ENCODE results near the gene JADE3. TPM values are rescaled to one million over a fixed set of nuclear protein-coding genes. Genes with fewer than 3 reads are reported as not detected.

JADE3 gene
- total RNA-seq (2022) (14.8 and 17.0 TPM in 2 replicates), Bru-seq, nascent RNA (percentile 68 among the genes with signal in this experiment), BruChase-seq, experiment 1, labeled RNA remaining after a 6-hour chase (percentile 59 among the genes with signal in this experiment), BruChase-seq, experiment 2, labeled RNA remaining after a 2-hour chase (percentile 62 among the genes with signal in this experiment)
- long read RNA-seq, full-length matches to known transcripts: 1 of 4 reads
- long read RNA-seq, partial matches to known transcripts: 0 of 4 reads
- long read RNA-seq, other reads (novel, unspliced or antisense): 3 of 4 reads

GRCh38 chrX:46912098-46912602 lies at the start of gene JADE3:
Gene JADE3, plus strand, starts transcription at chrX:46912421. Its CDS starts 72,474 bp downstream, at chrX:46984895.
- CTCF ChIA-PET: interaction anchor here (0.5 kb wide), 1 partner anchor 23 kb away, joined by 3 read pairs; no protein-coding TSS in a partner anchor
- peak within 1 kb of the TSS; percentile 77 for H3K4me3 Mint-ChIP-seq (ENCODE audit: low read depth, unreplicated experiment)
- peaks cover 21% of the 10 kb centered on the region for H3K36me3 Mint-ChIP-seq (ENCODE audit: insufficient read depth, unreplicated experiment)
- intact Hi-C loops (cut with micrococcal nuclease; ENCODE audit: unreplicated experiment): loop anchor here (5.0 kb wide), 1 partner anchor 65 kb away; no protein-coding TSS in a partner anchor
- BruUV-seq (replicated peaks): no TSS peak
- no peak for TF ChIP-seq CTCF (IDR thresholded peaks at IDR 0.05; ENCODE audit: unreplicated experiment)
- peak; percentile 81 for DNase-seq
- no peaks in the 10 kb centered on the region for H3K27me3 Mint-ChIP-seq (ENCODE audit: unreplicated experiment)
- peaks cover 13% of the 10 kb centered on the region for H3K4me1 Mint-ChIP-seq (ENCODE audit: low read depth, unreplicated experiment)
- no peaks in the 10 kb centered on the region for H3K9me3 Mint-ChIP-seq (ENCODE audit: low read depth, unreplicated experiment)
- H3K27ac Mint-ChIP-seq (ENCODE audit: unreplicated experiment): peak within 1 kb of the TSS; percentile 44

GRCh38 chrX:46863072-46863471 lies 49.1 kb upstream of the JADE3 start:
- BruUV-seq (replicated peaks): no TSS peak
- Mint-ChIP-seq H3K27me3 (ENCODE audit: unreplicated experiment) (no peaks in the 10 kb centered on the region), H3K27ac (ENCODE audit: unreplicated experiment) (peak overlapping the region; percentile 17), H3K36me3 (ENCODE audit: insufficient read depth, unreplicated experiment) (peaks cover 6% of the 10 kb centered on the region), H3K9me3 (ENCODE audit: low read depth, unreplicated experiment) (no peaks in the 10 kb centered on the region), H3K4me3 (ENCODE audit: low read depth, unreplicated experiment) (no peak overlapping the region), H3K4me1 (ENCODE audit: low read depth, unreplicated experiment) (peaks cover 7% of the 10 kb centered on the region)
- intact Hi-C loops (cut with micrococcal nuclease; ENCODE audit: unreplicated experiment): no loop called here
- TF ChIP-seq CTCF (IDR thresholded peaks at IDR 0.05; ENCODE audit: unreplicated experiment): no peak
- CTCF ChIA-PET: no interaction called here
- DNase-seq: no peak

- BruUV-seq (replicated peaks): no TSS peak
- Mint-ChIP-seq H3K4me3 (ENCODE audit: low read depth, unreplicated experiment) (no peak overlapping the region), H3K4me1 (ENCODE audit: low read depth, unreplicated experiment) (peaks cover 7% of the 10 kb centered on the region), H3K36me3 (ENCODE audit: insufficient read depth, unreplicated experiment) (peaks cover 11% of the 10 kb centered on the region), H3K27ac (ENCODE audit: unreplicated experiment) (no peak overlapping the region), H3K27me3 (ENCODE audit: unreplicated experiment) (no peaks in the 10 kb centered on the region), H3K9me3 (ENCODE audit: low read depth, unreplicated experiment) (no peaks in the 10 kb centered on the region)
- intact Hi-C loops (cut with micrococcal nuclease; ENCODE audit: unreplicated experiment): no loop called here
- no peak for TF ChIP-seq CTCF (IDR thresholded peaks at IDR 0.05; ENCODE audit: unreplicated experiment)
- DNase-seq: no peak
- CTCF ChIA-PET: interaction anchor here (0.7 kb wide), 1 partner anchor 18 kb away, joined by 4 read pairs; no protein-coding TSS in a partner anchor
Observed at GRCh38 chrX:46864606-46865005, 47.6 kb upstream of the JADE3 start.

GRCh38 chrX:46865281-46865680 lies 46.9 kb upstream of the JADE3 start:
- TF ChIP-seq CTCF (IDR thresholded peaks at IDR 0.05; ENCODE audit: unreplicated experiment): no peak
- Mint-ChIP-seq H3K4me3 (ENCODE audit: low read depth, unreplicated experiment) (no peak overlapping the region), H3K27me3 (ENCODE audit: unreplicated experiment) (no peaks in the 10 kb centered on the region), H3K9me3 (ENCODE audit: low read depth, unreplicated experiment) (no peaks in the 10 kb centered on the region), H3K4me1 (ENCODE audit: low read depth, unreplicated experiment) (peaks cover 7% of the 10 kb centered on the region), H3K36me3 (ENCODE audit: insufficient read depth, unreplicated experiment) (peaks cover 11% of the 10 kb centered on the region), H3K27ac (ENCODE audit: unreplicated experiment) (peak overlapping the region; percentile 27)
- no TSS peak for BruUV-seq (replicated peaks)
- CTCF ChIA-PET: no interaction called here
- intact Hi-C loops (cut with micrococcal nuclease; ENCODE audit: unreplicated experiment): no loop called here
- DNase-seq: no peak
